Ecto neural progenitor cell (in vitro differentiated cells): ENCODE data around the gene SMIM17.
"Not testable (repeated sequence)": the region's sequence is repeated elsewhere in the genome, so short reads cannot be mapped to it uniquely, and the experiment has no call there.

Experiments used
- DNase-seq: peaks from one replicate; pipeline ENCODE4 v3.0.0-alpha.2; 2018; ENCODE audit warnings: low spot score

Gene SMIM17

DNA sequence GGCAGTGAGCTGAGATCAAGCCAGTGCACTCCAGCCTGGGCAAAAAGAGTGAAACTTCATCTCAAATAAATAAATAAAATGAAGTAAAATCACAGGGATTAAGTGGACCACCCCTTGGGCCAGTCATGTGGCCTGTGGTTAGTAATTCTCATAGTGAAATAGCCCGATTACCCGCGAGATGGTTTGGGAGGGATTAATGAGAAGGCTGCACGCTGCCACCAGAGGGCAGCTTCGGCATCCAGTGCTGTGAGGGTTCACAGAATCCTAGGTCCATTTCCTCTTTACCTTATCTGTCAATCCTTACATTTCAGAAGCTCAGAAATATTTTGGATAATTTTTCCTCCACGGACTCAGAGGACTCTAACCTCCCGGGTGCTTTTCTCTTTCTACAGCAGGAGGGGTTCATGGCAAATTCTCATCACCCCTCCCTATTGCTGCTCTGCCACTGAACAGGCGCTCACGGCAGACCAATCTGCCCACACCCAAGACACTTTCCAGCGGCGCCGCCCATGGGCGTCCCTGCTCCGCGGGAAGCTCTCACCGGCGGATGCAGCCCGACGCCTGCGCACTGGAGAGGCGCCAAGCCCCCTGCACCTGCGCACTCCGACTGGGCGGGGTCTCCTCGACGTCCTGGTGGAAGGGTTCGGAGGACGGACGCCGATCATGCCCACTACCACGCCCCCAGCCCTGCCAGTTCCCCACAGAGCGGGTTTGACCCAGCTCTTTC is 17.6 kb downstream of the SMIM17 start:
- DNase-seq: no peak

DNA sequence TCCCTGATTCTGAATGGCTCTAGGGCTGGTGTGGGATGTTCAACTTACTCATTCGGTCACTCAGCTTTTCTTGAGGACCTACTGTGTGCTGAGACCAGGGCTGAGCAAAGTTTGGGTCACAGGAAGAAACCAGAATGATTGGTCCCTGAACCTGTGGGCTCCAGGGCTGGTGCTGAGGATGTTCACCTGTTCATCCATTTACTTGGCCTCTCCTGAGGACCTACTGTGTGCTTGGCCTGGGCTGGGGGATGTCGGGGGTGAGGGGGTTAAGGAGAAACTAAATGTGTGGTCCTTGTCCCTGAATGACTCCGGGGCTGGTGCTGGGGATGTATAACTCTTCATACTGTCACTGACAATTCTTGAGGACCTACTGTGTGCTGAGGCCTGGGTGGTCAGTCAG is 18.3 kb downstream of the SMIM17 start:
- DNase-seq: no peak

DNA sequence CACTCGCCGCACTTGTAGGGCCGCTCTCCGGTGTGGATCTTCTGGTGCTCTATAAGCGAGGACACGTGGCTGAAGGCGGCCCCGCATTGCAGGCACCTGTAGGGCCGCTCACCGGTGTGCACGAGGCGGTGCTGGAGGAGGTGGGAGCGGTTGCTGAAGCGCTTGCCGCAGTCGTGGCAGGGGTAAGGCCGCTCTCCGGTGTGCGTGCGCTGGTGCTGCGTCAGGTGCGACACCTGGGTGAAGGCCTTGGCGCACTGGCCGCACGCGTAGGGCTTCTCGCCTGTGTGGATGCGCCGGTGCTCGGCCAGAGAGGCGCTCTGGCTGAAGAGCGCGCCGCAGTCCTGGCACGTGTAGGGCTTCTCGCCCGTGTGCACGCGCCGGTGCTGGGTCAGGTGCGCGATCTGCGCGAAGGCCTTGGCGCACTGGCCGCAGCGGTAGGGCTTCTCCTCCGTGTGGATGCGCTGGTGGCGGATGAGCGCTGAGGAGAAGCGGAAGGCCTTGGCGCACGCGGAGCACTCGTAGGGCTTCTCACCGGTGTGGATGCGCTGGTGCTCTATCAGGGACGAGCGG is 21.1 kb downstream of the SMIM17 start:
- DNase-seq: no peak

DNA sequence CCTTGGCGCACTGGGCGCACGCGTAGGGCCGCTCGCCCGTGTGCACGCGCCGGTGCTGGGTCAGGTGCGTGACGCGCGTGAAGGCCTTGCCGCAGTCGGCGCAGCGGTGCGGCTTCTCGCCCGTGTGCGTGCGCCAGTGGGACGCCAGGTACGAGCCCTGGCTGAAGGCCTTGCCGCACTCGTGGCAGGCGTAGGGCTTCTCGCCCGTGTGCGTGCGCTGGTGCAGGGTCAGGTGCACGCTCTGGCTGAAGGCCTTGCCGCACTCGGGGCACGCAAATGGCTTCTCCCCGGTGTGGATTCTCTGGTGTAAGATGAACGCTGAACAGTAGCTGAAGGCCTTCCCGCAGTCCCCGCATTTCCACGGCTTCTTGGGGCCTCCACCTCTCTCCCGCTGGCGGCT is 21.6 kb downstream of the SMIM17 start:
- DNase-seq: no peak

DNA sequence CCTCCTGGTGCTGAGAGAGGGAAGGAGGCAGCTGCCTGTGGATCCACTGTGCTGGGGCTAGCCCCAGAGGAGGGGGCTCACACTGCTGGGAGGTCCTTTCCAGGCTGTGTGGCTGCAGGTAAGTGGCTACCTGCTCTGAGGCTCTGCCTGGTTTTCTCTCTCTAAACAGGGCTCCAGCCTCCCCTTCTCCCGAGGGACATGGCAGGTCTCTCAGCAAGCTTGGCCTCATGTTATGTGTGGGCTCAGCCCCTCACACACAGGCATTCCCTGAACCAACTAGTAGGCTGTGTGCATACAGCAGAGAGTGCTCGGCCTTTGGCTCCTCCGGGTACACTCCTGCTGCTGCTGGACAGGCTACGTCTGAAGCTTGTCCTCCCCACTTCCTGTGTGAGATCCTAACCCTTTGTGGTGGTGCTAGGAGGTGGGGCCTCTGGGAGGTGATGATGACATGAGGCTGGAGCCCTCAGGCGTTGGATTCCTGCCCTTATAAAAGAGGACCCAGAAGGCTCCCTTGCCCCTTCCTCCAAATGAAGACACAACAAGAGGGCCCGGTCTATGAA is 24.4 kb downstream of the SMIM17 start:
- no peak for DNase-seq

DNA sequence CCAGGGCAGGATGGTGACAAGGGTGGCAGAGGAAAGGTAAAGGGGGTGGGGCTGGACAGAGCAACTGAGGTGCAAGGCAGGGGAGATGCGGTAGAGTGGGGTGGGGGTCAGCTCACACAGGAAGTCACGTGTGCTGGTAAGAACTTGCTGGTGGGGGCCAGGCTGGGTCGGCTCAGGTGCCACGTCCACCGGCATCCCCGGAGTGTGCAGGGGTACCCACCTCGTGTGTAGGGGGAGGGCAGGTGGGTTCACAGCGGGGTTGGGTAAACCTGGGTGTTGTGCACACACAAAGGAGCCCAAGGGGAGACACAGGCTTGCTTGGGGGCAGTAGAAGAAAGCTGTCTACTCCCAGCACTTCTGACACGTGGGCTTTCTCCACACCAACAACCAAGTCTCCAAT is 25.7 kb downstream of the SMIM17 start:
- no peak for DNase-seq

DNA sequence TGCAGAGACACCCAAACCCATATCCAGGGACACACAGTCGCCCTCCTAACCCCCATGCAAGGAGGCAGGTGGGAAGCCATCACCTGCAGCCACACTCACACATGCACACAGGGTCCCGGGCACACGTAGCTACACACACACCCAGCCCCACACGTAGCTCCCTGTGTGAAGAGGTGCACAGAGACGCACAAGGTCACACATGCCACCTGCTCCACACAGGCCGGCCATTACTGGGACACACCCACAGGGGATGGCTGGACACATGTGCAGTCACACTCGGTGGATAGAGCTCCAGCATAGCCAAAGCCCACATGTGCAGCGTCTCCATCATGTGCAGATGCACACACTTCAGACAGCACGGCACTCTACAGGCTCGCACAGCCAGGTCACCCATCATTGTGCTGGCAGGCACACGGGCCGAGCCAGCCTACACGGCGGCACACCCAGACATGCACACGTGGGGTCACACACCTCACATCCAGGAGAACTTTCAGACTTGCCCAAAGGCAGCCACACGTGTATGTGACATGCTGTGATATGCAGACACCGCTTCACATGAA is 27.5 kb downstream of the SMIM17 start:
- no peak for DNase-seq

DNA sequence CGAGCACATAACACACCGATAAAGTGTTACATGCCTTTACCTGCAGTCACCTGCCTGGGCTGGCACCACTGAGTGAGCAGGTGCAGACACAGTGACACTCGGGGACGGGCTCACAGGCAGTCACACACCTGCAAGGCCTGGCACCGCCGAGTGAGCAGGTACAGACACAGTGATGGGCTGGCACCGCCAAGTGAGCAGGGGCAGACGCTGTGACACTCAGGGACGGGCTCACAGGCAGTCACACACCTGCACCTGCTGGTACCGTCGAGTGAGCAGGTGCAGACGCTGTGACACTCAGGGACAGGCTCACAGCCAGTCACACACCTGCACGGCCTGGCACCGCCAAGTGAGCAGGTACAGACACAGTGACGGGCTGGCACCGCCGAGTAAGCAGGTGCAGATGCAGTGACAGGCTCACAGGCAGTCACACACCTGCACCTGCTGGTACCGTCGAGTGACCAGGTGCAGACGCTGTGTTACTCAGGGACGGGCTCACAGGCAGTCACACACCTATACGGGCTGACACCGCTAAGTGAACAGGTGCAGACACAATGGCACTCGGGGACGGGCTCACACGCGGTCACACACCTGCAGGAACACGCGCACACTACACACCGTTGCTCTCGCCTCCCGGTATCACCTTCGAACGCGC is 28.1 kb downstream of the SMIM17 start:
- DNase-seq: no peak

DNA sequence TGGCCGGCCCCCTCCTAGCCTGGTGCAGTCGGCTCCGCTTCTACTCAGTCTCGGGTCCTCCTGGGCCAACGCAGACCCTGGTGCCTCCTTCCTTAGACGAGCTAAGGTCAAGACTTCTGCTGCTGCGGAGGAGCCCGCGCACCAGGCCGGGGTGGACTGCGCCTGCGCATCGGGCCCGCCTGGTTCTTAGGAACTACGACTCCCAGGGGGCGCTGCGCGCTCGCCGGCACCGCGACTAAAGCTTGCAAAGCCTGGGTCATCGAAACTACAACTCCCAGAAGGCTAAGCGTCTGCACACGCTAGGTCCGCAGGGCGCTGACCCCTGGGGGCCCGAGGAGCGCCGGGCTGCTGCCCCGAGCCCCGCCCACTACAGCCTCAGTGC is 28.6 kb downstream of the SMIM17 start, which contains the start of gene ZNF835:
ZNF835 (minus strand) TSS at position 145 of the 382 bp plus-strand sequence. CDS start 6,559 bp downstream, outside the sequence.
- no peak for DNase-seq

DNA sequence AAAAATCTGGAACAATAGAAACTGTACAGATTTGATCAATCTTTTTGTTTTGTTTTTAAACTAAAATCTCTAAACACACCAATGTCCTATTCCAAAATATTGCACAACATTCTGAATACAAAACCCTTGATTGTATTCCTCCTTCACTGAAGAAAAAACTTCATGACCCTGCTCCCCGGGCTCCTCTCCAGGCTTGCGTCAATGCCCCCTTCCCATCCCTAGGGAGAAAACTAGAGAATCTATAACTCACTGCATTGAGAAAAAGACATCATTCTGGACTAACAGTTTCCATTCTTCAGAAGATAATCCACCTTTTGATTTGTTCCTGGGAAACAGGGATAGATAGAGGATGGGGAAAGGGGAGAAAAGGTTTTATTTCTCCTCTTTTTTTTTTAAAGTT is 29.7 kb downstream of the SMIM17 start:
- DNase-seq: not testable (repeated sequence)

DNA sequence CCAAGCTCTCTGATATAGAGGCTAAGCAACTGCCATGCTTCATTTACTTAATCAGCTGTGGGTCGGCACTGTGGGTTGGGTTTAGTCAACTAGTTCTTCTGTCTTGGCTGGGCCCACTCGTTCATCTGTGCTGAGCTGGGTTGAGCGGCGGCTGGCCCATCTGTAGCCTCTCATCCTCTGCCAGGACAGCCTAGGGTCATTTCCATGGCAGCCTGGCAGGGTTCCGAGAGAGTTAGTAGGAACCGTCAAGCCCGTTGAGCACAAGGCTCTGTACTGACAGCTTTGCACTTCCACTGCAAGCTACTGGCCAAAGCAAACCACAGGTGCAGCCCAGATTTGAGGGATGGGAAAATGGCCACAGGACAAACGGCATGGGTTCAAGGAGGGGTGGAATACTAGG is 35.2 kb downstream of the SMIM17 start:
- DNase-seq: no peak

DNA sequence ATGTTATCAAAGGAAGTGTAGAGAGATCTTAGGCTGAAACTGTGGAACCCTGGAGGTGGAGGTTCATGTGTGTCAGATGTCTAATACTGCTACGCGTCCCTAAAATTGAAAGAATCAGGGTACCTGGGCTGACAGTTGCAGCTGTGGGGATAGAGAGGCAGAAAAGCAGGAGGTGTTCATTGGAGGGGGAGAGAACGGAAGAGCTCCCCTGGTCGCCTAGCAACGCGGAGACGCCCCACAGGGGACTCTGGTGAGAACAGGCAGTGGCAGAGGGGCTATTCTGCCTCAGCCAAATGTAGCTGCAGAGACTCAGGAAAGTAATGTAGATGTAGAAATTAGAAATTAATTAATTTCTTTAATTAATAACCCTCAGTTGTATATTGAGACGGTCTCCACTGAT is 38.7 kb downstream of the SMIM17 start:
- no peak for DNase-seq

DNA sequence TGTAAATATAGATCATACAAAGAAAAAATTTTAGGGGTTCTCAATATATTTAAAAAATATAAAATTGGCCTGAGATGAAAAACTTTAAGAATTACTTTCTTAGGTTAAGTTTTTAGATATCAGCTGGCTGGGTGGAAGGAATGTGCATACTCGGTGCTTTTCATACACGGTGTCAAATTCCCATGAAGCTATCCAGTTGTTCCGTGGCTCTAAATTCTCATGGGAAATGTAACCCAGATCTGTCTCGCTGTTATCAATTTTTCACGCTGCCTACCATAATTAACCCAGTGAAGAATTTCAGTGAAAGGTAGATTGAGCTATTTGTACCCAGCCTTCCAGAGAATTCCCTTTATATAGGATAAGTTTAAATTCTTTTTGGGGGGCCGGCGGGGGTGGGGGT is 40.2 kb downstream of the SMIM17 start:
- DNase-seq: no peak

DNA sequence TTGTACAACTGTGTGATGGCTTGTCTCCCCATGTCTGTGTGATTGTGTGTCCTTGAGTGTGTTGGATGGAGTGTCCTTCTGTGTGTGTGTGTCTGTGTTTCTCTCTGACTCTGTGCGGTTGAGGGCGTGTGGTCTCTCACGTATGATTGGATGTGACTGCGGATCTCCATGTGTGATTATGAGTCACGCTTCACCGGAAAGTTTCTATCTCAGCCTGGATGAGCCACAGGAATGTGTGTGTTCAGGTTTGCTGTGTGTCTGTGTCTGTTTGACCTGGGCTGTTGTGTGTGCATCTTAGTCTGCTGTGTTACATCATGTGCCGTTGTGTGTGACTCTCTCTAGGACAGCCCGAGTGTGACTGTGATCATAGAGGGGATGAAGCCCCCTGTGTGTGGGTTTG is 44.1 kb downstream of the SMIM17 start:
- no peak for DNase-seq

DNA sequence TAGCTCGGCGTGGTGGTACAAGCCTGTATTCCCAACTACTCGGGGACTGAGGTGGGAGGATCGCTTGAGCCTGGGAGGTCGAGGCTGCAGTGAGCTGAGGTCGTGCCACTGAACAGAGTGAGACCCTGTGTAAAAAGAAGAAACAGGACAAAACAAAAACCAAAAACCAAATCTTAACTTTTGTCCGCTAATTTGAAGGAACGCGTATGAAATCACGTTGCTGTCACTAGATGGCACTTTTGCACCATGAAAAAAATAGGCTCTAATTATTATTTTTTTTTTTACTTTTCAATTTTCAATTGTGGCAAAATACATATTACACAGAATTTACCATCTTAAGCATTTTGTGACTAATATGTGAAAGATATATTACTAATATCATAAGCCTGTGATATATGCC is 46.2 kb downstream of the SMIM17 start:
- DNase-seq: no peak

DNA sequence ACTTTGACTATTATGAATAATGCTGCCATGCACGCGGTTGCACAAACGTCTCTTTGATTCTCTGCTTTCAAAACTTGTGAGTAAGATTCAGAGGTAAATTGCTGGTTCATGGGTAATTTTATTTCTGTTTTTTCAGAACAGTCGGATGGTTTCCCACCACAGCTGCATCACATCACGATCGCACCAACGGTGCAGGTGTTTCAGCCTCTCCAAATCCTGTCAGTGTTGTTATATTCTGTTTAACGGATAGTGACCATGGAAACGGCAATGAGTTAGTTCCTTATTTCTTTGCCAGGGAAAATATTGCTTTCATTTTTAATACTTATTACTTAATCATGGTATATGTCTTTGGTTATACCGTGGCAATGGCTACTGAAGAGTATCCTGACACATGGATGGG is 47.7 kb downstream of the SMIM17 start:
- no peak for DNase-seq

DNA sequence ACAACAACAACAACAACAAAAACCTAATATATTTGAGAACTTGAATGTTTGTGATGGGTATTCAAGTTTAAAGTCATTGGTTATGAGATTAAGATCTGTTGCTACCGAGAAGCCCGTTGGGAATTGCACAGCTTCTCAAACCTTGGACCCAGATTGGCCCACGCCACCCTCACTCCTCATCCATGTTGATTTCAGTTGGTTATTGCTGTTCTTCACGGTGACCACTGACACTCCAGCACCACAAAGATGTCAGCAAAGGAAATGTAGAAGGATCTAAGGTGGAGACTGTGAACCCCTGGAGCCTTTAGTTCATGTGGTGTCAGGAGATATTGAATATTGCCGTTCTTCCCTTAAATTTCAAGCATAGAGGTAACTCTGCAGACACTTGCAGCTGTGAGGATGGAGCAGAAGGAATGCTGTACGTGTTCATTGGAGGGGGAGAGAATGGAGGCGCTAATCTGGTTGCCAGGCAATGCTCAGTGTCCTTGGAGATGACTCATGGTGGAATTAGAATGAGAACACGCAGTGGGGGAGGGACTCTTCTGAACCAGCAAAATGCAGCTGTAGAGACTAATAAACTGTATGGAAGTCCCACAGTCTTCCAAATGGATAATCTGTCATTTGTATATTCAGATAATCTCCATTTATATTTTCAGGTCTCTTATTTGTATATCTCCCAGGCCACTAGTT is 49.4 kb downstream of the SMIM17 start:
- DNase-seq: no peak

DNA sequence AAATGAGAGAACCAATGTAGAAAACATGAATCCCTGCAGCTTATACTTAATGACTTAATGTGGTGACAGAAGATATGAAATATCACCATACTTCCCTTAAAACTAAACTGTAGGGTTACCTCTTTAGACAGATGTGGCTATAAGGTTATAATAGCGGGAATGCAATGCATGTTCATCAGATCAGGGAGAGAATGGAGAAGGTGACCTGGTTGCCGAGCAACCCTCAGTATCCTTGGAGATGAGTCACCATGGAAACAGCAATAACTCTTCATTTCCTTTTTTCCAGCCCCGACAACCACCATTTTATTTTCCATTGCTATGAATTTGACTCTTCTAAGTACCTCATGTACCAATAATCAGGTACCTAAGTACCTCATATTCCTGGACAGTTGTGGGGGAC is 56.6 kb downstream of the SMIM17 start:
- no peak for DNase-seq

DNA sequence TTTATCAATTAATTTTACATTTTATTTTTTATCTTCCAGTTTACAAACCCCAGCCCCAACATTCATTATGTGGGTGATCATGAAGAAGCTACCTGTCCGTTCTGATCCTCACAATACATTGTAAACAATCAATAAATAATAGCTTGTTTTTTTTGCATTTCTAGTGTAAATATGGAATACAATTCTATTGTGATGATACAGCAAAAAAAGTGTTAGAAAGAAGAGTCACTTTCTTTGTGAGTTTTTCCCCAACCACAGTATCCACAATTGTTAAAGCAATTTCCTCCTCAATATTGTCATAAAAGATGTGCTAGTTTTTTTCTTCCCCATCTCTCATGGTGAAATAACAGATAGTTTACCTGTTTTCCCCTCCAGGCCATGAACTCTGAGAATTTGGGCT is 58.9 kb downstream of the SMIM17 start:
- no peak for DNase-seq

DNA sequence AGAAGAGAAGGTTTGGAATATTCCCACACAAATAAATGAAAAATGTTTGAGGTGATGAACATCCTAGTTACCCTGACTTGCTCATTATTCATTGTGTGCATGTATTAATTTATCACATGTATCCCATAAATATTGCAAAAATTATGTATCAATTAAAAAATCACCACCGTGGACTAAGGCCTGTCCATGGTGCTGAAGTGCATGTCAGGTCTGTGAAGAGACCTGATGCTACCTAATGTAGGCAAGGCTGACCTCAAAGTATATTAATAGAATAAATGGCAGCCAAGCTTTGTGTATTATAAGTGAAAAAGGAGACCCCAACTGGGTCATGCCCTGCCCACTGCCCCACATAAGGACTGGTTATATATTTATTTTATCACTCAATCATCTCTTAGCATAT is 63.0 kb downstream of the SMIM17 start:
- DNase-seq: no peak
